Left lobe of liver (tissue), 2 donors: ENCODE measurements around the gene NHERF1. TPM values are rescaled to one million over a fixed set of nuclear protein-coding genes. Genes with fewer than 3 reads are reported as not detected.

ENCODE experiments used
- ATAC-seq: fragments of 200-7000 bp; cut with Tn5 transposase; one replicate; pipeline ENCODE4 v1.9.1; 2020; ENCODE audit warnings: mild to moderate bottlenecking, moderate library complexity
- DNase-seq: peaks from one replicate; pipeline ENCODE4 v3.0.0-alpha.2; 2020; ENCODE audit warnings: low spot score
- total RNA-seq: library from RNA; stranded (reverse); gene quantifications from one replicate; pipeline ENCODE4 v1.2.1, GENCODE V29; 2021
- donor health status: DM: no; HTN: no; CAD: no; lungs with moderate emphysema.
- donor health status: DM: no; HTN: yes; CAD: no.

NHERF1 gene
- total RNA-seq, 1 donor from 2014 or later = 156 TPM

DNA sequence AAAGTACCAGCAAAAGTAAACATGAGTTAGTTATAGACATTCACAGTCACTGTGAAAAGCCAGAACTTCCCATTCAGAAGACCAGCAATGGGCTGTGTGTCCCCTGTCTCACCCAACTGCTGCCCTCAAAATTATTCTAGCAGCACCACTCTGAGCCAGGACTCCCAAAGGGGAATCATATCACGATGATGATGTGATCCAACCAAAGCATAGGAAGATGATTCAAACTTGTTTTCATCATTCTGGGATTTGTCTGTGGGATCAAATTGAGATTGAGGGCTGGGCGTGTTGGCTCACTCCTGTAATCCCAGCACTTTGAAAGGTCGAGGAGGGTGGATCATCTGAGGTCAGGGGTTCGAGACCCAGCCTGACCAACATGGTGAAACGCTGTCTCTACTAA lies 34.1 kb downstream of the NHERF1 start:
- no peak for ATAC-seq
- DNase-seq = no peak

DNA sequence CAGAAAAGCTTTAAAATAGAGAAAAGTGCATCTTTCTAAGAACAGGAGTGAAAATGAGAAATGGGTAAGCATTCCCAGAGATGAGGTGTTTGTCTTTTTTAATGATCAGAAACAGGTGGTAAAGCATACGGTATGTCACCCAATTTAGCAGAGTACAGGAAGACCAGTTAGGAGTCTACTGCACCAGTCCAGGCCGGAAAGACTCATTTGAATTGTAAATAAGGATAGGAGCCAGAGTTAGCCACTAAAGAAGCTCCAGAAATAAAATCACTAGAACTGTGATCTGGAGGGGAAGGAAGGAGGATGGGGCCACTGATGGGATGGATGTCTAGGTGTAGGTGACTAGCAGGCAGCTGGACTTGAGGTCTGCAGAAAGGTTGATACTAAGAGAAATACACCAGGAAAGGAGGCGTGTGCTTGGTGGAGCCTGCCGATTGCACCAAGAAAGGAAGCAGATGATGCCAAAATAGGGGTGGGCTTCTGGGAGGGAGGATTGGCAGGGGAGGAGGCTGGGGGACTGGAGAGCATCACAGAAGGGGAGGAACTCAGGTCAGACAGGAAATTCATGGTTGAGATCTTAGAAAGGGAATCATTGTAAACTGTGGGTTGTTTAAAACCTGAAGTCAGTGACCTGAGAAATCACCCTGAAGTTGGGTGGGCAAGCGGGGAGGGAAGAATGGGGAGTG lies 35.8 kb downstream of the NHERF1 start:
- no peak for DNase-seq
- ATAC-seq = no peak

DNA sequence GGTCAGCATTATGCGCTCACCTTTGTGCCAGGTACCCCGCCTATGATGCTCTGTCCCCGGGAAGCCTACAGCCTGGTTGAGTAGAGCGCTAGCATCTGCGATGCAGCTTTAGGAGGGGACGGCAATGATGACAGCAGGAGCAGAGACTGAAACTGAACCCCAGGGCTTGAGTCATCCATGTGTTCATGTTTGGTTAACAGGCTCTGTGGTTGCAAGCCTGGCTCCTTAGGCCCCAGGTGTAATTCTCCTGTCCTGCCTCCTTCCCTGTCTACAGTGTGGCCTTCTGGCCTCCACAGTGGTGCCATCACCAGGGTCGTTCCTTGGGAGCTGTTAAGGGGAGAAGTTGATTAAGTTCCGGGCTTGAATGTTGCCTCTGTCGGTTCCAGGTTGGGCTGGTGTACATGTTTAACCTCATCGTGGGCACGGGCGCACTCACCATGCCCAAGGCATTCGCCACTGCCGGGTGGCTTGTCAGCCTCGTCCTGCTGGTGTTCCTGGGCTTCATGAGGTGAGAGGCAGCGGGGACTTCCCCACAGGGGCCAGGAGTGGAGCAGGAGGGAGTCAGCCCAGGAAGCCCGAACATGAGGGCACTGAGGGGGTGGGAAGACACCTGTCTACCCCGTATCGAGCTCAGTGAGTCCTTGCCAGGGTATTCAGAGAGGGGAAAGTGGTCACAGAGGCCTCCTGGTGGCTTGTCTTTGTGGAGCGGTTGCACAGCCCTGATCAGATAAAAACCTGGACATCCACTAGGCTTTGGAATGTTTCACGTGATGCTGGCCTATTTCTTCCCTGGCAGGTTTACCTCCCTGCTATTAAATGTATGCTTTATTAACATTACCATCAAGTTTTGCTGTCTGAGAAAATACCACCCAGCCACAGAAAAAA lies 36.9 kb downstream of the NHERF1 start:
- DNase-seq (no peak), ATAC-seq (no peak)

DNA sequence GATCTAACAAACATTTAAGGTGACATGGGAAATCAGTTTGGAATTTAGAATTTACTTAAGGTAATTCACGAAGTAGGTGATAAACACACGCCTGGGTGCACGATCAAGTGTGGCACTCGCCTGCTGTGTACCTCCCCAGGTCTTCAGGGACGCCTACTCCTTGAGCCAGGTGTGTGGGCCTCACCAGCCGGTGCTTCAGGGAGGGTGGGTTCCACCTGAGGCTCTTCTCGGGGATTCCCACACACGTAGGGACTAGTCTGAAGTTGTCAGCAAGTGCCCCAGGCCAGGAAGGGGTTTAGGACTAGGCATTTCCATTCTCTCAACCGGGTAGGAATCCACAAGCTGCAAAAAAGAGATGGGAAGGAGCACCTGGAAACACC lies 37.5 kb downstream of the NHERF1 start:
- DNase-seq (no peak), ATAC-seq (no peak)

DNA sequence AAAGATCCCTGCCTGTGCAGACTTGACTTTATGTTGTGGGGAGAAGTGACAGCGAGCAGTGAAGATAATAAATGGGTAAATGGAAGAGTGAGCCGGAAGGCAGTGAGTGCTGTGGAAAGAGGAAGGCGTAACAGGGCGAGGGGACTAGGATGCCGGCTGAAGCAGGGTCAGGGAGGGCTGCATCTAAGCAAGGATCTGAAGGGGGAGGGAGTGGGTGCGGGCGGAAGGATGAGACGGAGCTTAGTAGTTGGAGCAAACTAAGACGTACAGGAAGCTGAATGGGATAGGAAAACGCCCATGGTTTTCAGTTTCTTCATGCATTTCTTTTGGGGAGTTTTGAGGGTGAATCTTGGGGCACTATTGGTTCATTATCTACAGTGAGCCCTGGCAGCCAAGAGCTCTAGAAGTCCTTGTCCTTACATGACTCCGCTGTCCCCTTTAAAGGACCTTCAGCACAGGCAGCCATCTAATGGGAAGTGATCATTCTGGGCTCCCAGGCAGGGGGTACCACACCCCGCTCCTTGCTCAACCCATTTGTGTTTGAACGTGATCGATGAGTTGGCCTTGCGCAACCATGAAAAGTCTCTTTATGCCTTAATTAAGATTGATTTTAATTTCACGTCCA lies 38.1 kb downstream of the NHERF1 start:
- DNase-seq (no peak), ATAC-seq (no peak)

DNA sequence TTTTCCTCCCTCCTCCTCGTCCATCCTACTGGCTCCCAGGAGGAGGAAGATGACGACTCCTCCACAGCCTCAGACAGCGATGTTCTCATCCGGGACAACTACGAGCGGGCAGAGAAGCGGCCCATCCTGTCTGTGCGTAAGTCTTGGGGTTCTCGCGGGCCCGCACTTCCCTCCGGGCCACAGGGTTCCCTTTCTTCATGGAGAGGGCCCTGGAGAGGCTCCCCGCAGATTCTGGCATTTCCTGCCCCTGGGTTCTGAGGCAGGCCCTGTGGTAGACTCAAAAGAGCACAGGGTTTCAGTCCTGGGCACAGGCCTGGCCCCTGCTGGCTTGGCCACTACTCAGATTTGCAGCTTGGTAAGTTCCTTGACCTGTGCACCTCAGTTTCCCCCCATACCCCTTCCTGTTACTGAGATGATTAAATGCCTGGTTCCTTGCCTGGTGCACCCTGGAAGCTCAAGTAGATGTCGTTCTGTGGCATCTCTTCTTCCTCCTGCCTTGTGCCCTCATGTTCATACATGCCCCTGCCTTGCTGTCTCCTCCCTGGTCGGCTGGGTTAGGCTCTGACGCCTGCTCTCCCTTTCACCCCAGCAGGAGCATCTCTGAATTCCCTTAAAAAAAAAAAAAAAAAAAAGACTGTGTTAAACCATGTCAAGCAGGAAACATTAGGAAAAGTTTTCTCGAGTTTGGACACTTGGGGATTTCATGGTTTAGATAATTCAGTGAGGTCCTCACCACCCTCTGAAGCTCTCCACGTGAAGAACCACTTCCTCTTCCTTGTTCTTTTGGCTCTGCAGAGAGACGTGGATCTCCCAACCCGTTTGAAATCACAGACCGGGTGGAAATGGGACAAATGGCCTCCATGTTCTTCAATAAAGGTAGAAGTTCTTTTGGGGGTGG lies 42.0 kb downstream of the NHERF1 start:
- no peak for ATAC-seq
- no peak for DNase-seq

DNA sequence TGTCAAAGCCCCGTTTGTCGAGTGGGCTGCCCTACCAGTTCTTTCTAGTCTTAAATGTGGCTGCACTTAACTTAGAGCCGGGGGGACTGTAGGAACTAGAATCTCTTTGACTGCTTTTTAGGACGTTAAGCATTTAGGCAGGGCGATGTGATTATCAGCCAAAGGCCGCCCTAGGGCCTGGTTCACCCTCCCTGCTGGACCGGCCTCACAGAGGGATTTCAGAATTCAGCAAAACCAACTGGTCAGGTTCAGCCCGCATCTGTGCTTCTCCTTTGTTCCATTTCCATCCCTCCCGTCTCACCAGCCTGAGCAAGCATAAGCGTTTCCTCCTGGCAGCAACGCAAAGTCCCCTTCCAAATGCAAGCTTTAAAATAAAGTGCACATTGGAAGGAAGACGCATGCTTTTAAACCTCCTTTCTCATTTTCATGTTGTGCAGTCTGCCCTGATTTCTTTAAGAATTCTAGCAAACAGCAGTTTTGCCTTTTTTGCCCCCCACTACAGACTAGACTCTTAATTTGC lies 44.2 kb downstream of the NHERF1 start:
- ATAC-seq (no peak), DNase-seq (no peak)

DNA sequence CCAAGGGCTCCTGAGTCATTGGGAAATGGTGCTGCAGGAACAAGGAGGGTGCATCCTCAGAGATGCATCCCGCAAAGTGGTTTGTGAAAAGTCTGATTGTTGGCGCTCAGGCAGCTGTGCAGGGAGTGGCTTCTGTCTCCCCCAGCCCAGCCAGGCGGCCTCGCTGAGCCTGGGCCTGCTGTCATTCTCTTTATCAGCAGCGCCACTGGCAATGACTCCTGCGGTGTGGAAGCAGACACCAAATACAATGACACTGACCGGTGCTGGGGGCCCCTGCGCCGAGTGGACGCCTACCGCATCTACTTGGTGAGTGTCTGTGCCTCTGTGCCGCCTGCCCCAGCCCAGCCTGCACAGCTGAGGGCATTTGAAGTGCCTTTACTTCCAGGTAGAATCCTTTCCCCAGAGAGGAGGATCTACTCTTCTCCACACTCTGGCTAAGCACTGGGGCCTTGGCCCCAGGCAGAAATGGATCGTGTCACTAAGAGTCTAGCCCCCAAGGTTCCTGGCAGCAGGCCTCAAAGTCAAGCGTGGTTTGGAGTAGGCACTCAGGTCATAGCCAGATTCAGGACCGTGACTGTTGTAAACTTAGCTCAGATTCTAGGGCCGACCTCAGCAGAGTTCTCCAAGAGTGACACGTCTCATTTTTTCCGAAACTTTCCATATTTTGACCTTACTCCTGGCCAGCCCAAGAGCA lies 47.0 kb downstream of the NHERF1 start:
- DNase-seq (no peak), ATAC-seq (no peak)

DNA sequence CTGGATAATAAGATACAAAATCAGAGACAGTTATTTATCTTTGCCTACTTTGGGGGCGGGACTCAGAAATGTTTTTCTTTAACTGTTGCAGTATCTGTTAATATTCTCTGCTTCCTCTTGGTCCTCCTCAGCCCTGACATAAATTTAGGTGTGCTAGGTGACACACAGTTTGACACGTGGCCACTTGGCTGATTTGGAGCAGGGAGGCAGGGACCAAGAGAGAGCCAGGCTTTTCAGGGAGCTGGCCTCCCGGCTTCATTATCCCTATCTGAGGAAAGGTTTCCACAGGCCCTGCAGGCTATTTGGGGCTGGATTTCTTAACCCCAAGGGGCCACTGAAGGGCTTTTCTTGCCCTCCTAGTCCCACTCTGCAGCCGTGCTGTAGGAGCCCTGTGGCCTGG lies 47.8 kb downstream of the NHERF1 start:
- ATAC-seq = no peak
- DNase-seq = no peak

DNA sequence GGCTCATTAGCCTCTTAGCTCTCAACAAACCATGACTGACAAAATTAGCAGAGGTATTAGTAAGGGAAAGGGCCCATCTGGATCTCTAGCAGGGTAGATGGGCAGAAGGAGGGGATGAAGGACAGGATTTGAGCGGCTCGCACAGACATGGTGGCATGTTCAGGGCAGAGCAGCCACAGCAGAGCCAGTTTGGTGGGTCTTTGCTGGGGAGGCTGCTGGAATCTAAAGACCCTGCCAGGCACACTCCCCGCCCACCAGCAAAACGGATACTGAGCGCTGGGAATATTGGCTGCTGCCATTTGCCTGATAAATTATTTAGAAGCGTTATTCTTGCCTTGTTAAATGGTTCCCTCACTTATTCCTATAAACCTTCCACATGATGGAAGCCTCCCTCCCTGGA lies 48.4 kb downstream of the NHERF1 start:
- no peak for DNase-seq
- ATAC-seq = no peak

DNA sequence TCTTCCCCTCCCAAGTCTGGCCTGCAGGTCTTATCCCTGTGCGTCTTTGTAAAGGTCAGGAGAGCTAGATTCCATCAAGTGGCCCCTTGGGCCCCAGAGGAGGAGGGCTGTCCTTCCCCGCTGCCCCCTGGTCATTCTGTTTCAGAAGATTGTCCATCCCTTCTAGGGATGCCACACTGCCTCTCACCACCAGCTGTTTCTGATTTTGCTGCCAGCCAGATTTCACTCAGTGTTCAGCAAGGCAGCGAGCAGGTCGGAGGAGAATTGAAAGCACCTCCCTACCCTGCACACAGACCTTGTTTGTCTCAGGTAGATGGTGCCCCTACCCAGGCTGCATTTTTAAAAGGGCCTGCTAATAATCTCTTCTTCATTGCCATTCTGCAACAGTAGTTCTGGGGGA lies 49.4 kb downstream of the NHERF1 start:
- ATAC-seq (no peak), DNase-seq (no peak)

DNA sequence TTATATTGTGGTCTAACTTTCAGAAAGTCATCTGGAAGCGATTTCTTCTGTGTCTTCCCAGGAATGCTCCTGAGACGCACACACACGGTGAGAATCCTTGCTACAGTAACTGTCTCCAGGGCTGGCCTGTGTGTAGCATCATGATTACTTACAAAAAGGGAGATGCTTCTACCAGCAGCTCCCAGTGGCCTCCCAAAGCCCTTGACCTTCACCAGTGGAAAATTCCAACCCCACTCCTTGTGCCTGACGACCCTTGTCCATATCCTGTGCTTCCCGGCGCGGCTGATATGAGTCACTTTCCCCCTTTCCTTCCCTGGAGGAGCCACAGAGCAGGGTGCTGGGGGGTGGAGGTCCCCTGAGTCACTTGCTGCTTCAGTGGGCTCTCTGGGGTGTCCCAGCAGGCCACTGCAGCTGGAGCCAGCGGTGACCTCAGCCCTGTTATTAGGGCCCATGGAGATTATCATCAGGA lies 49.8 kb downstream of the NHERF1 start:
- DNase-seq (no peak), ATAC-seq (no peak)

DNA sequence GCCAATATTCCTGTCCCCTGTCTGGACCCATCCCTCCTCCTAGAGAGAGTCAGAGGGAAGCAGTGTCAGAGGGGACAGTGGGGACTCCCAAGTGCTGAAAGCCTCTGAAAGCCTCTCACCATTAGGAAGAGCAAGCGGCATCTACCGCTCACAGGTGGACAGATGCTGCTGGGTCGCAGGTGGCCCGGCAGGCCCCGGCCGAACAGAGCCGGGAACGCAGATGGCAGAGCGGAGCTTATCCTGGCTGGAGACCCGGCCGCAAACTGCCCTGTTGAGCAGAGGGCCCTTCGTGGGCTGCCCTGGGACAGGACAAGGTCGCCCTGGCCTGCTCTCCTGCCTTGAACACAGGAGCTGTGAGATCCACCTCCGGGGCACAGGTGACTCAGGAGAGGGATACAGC lies 50.7 kb downstream of the NHERF1 start:
- no peak for DNase-seq
- ATAC-seq = no peak

DNA sequence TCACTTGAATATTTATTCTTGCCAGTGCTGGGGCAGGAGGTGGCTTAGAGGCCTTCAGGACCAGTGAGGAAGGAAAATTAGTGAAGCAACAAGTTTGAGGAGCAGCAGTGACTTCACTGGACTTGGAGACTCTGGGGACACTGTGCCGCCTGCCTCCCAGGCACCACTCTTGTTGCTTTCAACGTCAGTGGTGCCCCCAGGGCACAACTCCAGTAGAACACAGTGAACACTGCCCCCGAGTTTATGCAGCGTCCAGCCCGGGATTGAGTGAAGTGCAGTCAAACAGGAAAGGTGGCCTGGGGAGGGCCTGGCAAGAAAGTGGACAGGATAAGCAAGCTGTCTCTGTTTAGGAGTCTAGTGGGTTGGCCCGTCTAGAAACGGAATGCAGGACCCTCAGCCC lies 52.1 kb downstream of the NHERF1 start:
- DNase-seq (no peak), ATAC-seq (no peak)

DNA sequence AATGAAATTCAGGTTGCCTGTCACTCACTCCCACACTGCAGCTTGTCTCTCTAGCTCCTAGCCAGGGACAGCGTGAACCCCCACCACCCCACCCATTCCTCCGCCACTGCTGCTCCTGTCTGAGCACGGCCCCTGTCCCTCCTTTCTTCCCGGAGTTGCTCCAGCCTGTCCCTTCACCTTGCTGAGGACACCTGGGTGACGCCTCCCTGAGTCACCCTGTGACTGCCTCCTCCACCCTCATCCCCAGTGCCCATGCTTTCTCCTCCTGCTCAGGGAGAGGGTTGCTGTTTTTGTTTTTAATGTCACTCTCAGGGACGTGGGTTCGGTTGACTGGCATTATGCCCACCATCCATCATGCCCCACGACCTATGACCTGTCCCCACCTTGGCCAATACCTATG lies 53.5 kb downstream of the NHERF1 start:
- DNase-seq = no peak
- ATAC-seq = no peak

DNA sequence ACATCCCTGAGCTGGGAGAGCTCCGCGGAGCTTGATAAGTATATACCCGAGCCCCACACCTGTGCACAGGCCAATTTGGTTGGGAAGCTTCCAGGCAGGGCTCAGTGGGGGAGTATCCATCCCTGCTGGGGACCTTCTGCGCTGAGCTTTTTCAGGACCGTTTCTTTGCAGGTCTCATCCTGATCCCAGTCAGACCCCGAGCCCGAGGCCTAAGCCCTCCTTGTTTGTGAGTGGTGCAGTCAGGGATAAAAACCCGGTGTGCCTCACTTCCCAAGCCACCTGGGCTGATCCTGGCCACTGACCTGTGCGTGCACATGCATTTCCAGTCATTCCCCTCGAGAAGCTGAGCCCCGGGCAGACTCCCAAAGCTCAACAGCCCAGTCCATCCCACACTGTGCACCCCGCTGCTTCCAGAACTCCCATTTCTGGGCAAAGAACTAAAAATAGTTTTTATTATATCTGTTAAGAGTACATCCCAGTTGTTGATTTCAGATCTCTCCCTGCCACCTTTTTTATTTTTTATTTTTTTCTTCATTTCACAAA lies 55.0 kb downstream of the NHERF1 start:
- ATAC-seq = no peak
- no peak for DNase-seq

DNA sequence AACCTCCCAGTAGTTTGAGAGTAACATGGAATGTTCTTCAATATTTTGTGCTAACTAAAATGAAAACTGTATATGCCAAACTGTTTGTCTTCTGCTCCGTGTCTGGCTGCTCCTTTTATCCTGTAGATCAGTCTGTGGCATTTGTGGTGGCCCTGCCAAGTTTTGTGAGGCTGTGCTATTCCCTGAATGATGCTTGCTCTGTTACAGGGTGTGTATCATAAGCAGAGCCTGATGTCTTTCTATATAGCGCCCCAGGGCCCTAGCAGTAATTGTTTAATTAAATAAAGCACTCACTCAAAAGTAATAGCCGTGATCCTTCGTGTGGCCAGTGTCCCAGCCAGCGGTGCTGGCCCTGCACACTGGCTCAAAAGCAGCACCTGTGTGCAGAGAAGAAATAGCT lies 55.5 kb downstream of the NHERF1 start:
- no peak for DNase-seq
- no peak for ATAC-seq

DNA sequence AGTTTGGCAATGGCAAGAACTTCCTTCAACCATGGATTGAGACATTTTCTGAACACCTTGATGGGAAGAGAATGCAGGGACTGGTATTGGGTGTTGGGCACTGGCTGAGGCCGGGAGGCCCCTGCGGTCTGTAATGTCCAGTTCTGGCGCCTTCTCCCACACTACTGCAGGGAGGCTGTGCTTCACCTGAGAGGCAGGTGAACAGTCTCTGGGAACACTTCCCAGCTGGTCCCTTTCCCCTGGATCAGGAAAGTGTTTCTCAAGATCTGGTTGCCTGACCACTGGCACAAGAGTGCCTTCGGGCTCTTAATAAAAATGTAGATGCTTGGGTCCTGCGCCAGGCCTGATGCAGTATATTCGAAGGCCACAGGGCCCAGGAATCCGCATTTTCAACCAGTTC lies 56.3 kb downstream of the NHERF1 start:
- ATAC-seq (no peak), DNase-seq (no peak)

DNA sequence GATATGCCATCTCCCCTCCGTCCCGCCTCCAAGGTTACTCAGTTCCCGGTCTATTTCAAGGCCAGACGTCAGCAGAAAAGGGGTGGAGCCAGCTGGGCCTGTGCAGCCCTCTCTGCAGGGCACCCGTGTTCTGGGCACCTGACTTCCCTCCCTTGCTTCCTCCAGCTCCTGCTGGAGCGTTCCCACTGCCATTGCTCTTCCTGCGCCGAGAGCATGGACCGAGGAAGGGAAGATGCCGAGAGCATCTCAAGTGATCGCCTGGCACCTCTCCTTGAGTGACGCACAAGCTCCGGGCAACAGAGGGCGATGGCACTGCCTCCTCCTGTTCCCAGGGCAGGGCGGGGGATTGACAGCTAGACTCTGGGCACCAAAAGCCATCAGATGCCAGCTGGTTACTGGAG lies 57.2 kb downstream of the NHERF1 start:
- DNase-seq = no peak
- ATAC-seq = no peak

DNA sequence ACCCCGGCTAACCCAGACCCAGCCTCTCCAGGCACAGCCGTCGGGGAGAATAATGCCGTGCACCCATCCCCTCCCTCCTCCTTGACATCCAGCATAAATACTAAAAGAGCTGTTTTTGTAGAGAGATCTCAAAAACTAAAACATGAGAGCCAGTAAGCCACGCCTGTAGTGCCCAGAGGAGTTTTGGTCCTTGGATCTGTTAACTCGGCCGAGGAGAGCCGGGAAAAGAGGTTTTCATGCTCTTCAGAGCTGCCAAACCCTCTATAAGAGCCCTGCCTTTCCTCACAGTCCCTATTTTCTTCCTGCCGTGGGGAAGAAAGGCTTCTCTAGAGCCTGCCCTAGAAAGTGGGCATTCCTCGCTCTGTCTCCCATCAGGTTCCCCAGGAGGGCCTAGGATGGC lies 57.9 kb downstream of the NHERF1 start:
- DNase-seq (no peak), ATAC-seq (no peak)
